Measurements from ENCODE around the gene LVRN. TPM values are rescaled to one million over a fixed set of nuclear protein-coding genes. Genes with fewer than 3 reads are reported as not detected.

Gene LVRN
- total and polyA plus RNA-seq, 4 donors = 0.26 to 11.0 (median 1.2) TPM

DNA sequence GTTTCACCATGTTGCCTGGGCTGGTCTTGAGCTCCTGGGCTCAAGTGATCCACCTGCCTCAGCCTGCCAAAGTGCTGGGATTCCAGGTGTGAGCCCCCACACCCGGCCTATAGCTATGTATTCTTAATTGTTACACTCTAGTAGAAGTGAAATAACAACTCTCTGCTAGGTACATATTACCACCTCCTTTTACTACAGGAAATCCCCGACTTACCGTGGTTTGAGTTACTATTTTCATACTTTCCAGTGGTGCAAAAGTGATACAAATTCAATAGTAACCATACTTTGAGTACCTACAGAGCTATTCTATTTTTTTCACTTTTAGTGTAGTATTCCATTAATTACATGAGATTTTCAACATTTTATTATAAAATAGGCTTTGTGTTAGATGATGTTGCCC lies 70.7 kb downstream of the LVRN start:
- H3K9me3 ChIP-seq (ENCODE audit: control insufficient read depth, low read length) = no peaks in the 10 kb centered on the region
- H3K27me3 ChIP-seq (ENCODE audit: control insufficient read depth in 1 of 2, insufficient read depth in 2 of 2, low read length in 1 of 2) = no peaks in the 10 kb centered on the region
- H3K4me3 ChIP-seq (ENCODE audit: low read length in 2 of 2) = no peak overlapping the region
- no peaks in the 10 kb centered on the region for H3K4me1 ChIP-seq (ENCODE audit: control insufficient read depth in 1 of 2, insufficient read depth in 2 of 2, low read length in 2 of 2)
- no peaks in the 10 kb centered on the region for H3K36me3 ChIP-seq (ENCODE audit: control insufficient read depth in 1 of 2, insufficient read depth in 2 of 2, low read length in 1 of 2)
- peak in 1 of 2 donors; percentile 22 for DNase-seq
- 90 to 92% methylated on average over 3 of the region's 3 CpGs for WGBS, 2 donors
- intact Hi-C loops (cut with DNase I) = loop anchor here in 1 of 2 donors (5.0 kb wide), 2 partner anchors 146 to 191 kb away; partner anchors contain the start of genes AP3S1 and ATG12
- no peak overlapping the region for H3K27ac ChIP-seq (ENCODE audit: low read depth in 1 of 2, low read length in 2 of 2)
- no peak for ATAC-seq (ENCODE audit: low FRiP score)

- Histone ChIP-seq H3K27ac (ENCODE audit: low read depth in 1 of 2, low read length in 2 of 2) (no peak overlapping the region), H3K36me3 (ENCODE audit: control insufficient read depth in 1 of 2, insufficient read depth in 2 of 2, low read length in 1 of 2) (no peaks in the 10 kb centered on the region), H3K27me3 (ENCODE audit: control insufficient read depth in 1 of 2, insufficient read depth in 2 of 2, low read length in 1 of 2) (no peaks in the 10 kb centered on the region), H3K4me1 (ENCODE audit: control insufficient read depth in 1 of 2, insufficient read depth in 2 of 2, low read length in 2 of 2) (no peaks in the 10 kb centered on the region), H3K9me3 (ENCODE audit: control insufficient read depth, low read length) (no peaks in the 10 kb centered on the region), H3K4me3 (ENCODE audit: low read length in 2 of 2) (no peak overlapping the region)
- ATAC-seq (ENCODE audit: low FRiP score) (no peak), DNase-seq (no peak)
- 73 to 80% methylated on average over 5 of the region's 5 CpGs for WGBS, 2 donors
- intact Hi-C loops (cut with DNase I) = no loop called here
These were observed 72.8 kb downstream of the LVRN start for GRCh38 chr5:116035123-116035522.

GRCh38 chr5:116037236-116037822 lies 75.1 kb downstream of the LVRN start:
- no peaks in the 10 kb centered on the region for H3K36me3 ChIP-seq (ENCODE audit: control insufficient read depth in 1 of 2, insufficient read depth in 2 of 2, low read length in 1 of 2)
- DNase-seq (no peak), ATAC-seq (ENCODE audit: low FRiP score) (no peak)
- intact Hi-C loops (cut with DNase I) = no loop called here
- H3K4me1 ChIP-seq (ENCODE audit: control insufficient read depth in 1 of 2, insufficient read depth in 2 of 2, low read length in 2 of 2) = no peaks in the 10 kb centered on the region
- no peaks in the 10 kb centered on the region for H3K27me3 ChIP-seq (ENCODE audit: control insufficient read depth in 1 of 2, insufficient read depth in 2 of 2, low read length in 1 of 2)
- no peak overlapping the region for H3K4me3 ChIP-seq (ENCODE audit: low read length in 2 of 2)
- 76 to 80% methylated on average over 3 of the region's 3 CpGs for WGBS, 2 donors
- H3K27ac ChIP-seq (ENCODE audit: low read depth in 1 of 2, low read length in 2 of 2) = no peak overlapping the region
- no peaks in the 10 kb centered on the region for H3K9me3 ChIP-seq (ENCODE audit: control insufficient read depth, low read length)

DNA sequence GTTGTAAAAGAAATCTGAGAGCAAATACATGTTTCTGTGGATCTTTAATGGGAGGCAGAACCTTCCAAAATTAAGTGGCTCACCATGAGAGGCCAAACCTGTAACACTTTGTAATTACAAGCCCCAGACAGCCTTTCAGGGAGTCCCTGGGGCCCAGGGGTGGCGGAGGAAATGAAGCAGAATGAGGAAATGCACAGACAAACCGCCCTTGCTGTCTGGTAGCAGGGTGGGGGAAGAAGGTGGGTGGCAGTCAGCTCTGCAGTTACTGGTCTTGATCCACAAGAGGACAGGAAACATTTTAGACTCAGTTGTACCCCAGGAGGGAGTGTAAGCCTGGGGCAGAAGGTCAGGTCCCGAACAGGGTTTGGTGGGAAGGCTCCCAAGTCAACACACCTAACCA lies 76.5 kb downstream of the LVRN start:
- intact Hi-C loops (cut with DNase I) = no loop called here
- ATAC-seq (ENCODE audit: low FRiP score) = no peak
- Histone ChIP-seq H3K27me3 (ENCODE audit: control insufficient read depth in 1 of 2, insufficient read depth in 2 of 2, low read length in 1 of 2) (no peaks in the 10 kb centered on the region), H3K9me3 (ENCODE audit: control insufficient read depth, low read length) (no peaks in the 10 kb centered on the region), H3K4me3 (ENCODE audit: low read length in 2 of 2) (no peak overlapping the region), H3K36me3 (ENCODE audit: control insufficient read depth in 1 of 2, insufficient read depth in 2 of 2, low read length in 1 of 2) (no peaks in the 10 kb centered on the region), H3K27ac (ENCODE audit: low read depth in 1 of 2, low read length in 2 of 2) (no peak overlapping the region), H3K4me1 (ENCODE audit: control insufficient read depth in 1 of 2, insufficient read depth in 2 of 2, low read length in 2 of 2) (no peaks in the 10 kb centered on the region)
- WGBS, 2 donors = 79 to 85% methylated on average over 3 of the region's 3 CpGs
- no peak for DNase-seq

- H3K27ac ChIP-seq (ENCODE audit: low read depth in 1 of 2, low read length in 2 of 2) = no peak overlapping the region
- no peaks in the 10 kb centered on the region for H3K27me3 ChIP-seq (ENCODE audit: control insufficient read depth in 1 of 2, insufficient read depth in 2 of 2, low read length in 1 of 2)
- no peak overlapping the region for H3K4me3 ChIP-seq (ENCODE audit: low read length in 2 of 2)
- no peak for ATAC-seq (ENCODE audit: low FRiP score)
- no peaks in the 10 kb centered on the region for H3K9me3 ChIP-seq (ENCODE audit: control insufficient read depth, low read length)
- DNase-seq = no peak
- intact Hi-C loops (cut with DNase I) = no loop called here
- no peaks in the 10 kb centered on the region for H3K36me3 ChIP-seq (ENCODE audit: control insufficient read depth in 1 of 2, insufficient read depth in 2 of 2, low read length in 1 of 2)
- no peaks in the 10 kb centered on the region for H3K4me1 ChIP-seq (ENCODE audit: control insufficient read depth in 1 of 2, insufficient read depth in 2 of 2, low read length in 2 of 2)
These were observed 80.1 kb downstream of the LVRN start for GRCh38 chr5:116042375-116042774.

GRCh38 chr5:116044073-116044472 lies 81.8 kb downstream of the LVRN start:
- Histone ChIP-seq H3K4me1 (ENCODE audit: control insufficient read depth in 1 of 2, insufficient read depth in 2 of 2, low read length in 2 of 2) (no peaks in the 10 kb centered on the region), H3K27ac (ENCODE audit: low read depth in 1 of 2, low read length in 2 of 2) (no peak overlapping the region), H3K9me3 (ENCODE audit: control insufficient read depth, low read length) (no peaks in the 10 kb centered on the region), H3K4me3 (ENCODE audit: low read length in 2 of 2) (no peak overlapping the region), H3K27me3 (ENCODE audit: control insufficient read depth in 1 of 2, insufficient read depth in 2 of 2, low read length in 1 of 2) (no peaks in the 10 kb centered on the region), H3K36me3 (ENCODE audit: control insufficient read depth in 1 of 2, insufficient read depth in 2 of 2, low read length in 1 of 2) (no peaks in the 10 kb centered on the region)
- DNase-seq (no peak), ATAC-seq (ENCODE audit: low FRiP score) (no peak)
- intact Hi-C loops (cut with DNase I) = no loop called here
- 82 to 85% methylated on average over 3 of the region's 3 CpGs for WGBS, 2 donors

DNA sequence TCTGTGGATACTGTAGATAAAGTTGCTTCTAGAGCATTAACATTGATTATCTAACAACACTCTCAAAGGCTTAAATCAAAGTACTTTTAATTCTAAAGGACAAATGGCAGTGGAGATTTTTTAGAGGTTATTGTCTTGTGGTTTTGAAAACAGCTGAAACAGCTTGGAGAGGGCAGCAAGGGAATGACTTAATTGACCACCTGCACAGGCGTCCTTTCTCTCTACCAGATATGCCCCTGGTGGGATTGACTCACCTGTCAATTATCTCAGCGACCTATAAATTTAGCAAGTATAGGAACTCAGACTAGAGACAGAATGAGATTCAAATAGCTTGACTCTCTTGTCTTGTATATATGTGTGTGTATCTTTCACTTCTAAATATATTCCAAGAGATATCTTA lies 83.5 kb downstream of the LVRN start:
- Histone ChIP-seq H3K27me3 (ENCODE audit: control insufficient read depth in 1 of 2, insufficient read depth in 2 of 2, low read length in 1 of 2) (no peaks in the 10 kb centered on the region), H3K36me3 (ENCODE audit: control insufficient read depth in 1 of 2, insufficient read depth in 2 of 2, low read length in 1 of 2) (no peaks in the 10 kb centered on the region), H3K4me1 (ENCODE audit: control insufficient read depth in 1 of 2, insufficient read depth in 2 of 2, low read length in 2 of 2) (no peaks in the 10 kb centered on the region), H3K27ac (ENCODE audit: low read depth in 1 of 2, low read length in 2 of 2) (no peak overlapping the region), H3K9me3 (ENCODE audit: control insufficient read depth, low read length) (no peaks in the 10 kb centered on the region), H3K4me3 (ENCODE audit: low read length in 2 of 2) (no peak overlapping the region)
- DNase-seq (no peak), ATAC-seq (ENCODE audit: low FRiP score) (no peak)
- intact Hi-C loops (cut with DNase I) = no loop called here
- 86 to 91% methylated on average over 2 of the region's 2 CpGs for WGBS, 2 donors

- H3K36me3 ChIP-seq (ENCODE audit: control insufficient read depth in 1 of 2, insufficient read depth in 2 of 2, low read length in 1 of 2) = no peaks in the 10 kb centered on the region
- 86 to 88% methylated on average over 3 of the region's 3 CpGs for WGBS, 2 donors
- intact Hi-C loops (cut with DNase I) = no loop called here
- DNase-seq = no peak
- H3K27me3 ChIP-seq (ENCODE audit: control insufficient read depth in 1 of 2, insufficient read depth in 2 of 2, low read length in 1 of 2) = no peaks in the 10 kb centered on the region
- H3K27ac ChIP-seq (ENCODE audit: low read depth in 1 of 2, low read length in 2 of 2) = no peak overlapping the region
- no peaks in the 10 kb centered on the region for H3K9me3 ChIP-seq (ENCODE audit: control insufficient read depth, low read length)
- ATAC-seq (ENCODE audit: low FRiP score) = no peak
- no peaks in the 10 kb centered on the region for H3K4me1 ChIP-seq (ENCODE audit: control insufficient read depth in 1 of 2, insufficient read depth in 2 of 2, low read length in 2 of 2)
- no peak overlapping the region for H3K4me3 ChIP-seq (ENCODE audit: low read length in 2 of 2)
These were observed 84.0 kb downstream of the LVRN start for GRCh38 chr5:116046261-116046660.

- no peak overlapping the region for H3K27ac ChIP-seq (ENCODE audit: low read depth in 1 of 2, low read length in 2 of 2)
- ATAC-seq (ENCODE audit: low FRiP score) (no peak), DNase-seq (no peak)
- intact Hi-C loops (cut with DNase I) = no loop called here
- H3K9me3 ChIP-seq (ENCODE audit: control insufficient read depth, low read length) = no peaks in the 10 kb centered on the region
- no peaks in the 10 kb centered on the region for H3K27me3 ChIP-seq (ENCODE audit: control insufficient read depth in 1 of 2, insufficient read depth in 2 of 2, low read length in 1 of 2)
- 87 to 91% methylated on average over 2 of the region's 2 CpGs for WGBS, 2 donors
- no peaks in the 10 kb centered on the region for H3K4me1 ChIP-seq (ENCODE audit: control insufficient read depth in 1 of 2, insufficient read depth in 2 of 2, low read length in 2 of 2)
- no peak overlapping the region for H3K4me3 ChIP-seq (ENCODE audit: low read length in 2 of 2)
- no peaks in the 10 kb centered on the region for H3K36me3 ChIP-seq (ENCODE audit: control insufficient read depth in 1 of 2, insufficient read depth in 2 of 2, low read length in 1 of 2)
These were observed 84.5 kb downstream of the LVRN start for GRCh38 chr5:116046823-116047222.
